PFSK-1 (cell line): Measurements from ENCODE around the gene SDK1.

Source experiments
- FOXP2 ChIP-seq: optimal IDR thresholded peaks from 2 replicates; pipeline ENCODE3; 2011; ENCODE audit warnings: borderline replicate concordance, control low read depth, inconsistent platforms; ENCODE audit not compliant: insufficient read depth; ENCODE audit errors: extremely low read length, extremely low read depth
- POLR2AphosphoS5 ChIP-seq: IDR thresholded peaks from 2 replicates; pipeline ENCODE4 v1.6.1; 2012; ENCODE audit warnings: low read depth, mild to moderate bottlenecking, control low read depth, low read length, moderate library complexity
- REST ChIP-seq, 2 experiments: IDR thresholded peaks; 2 replicates each; pipeline versions ENCODE4 v1.6.1 to v1.8.0; 2011 to 2012; ENCODE audit warnings: low read depth in 2 of 2, low read length in 2 of 2, control low read depth in 1 of 2, inconsistent platforms in 1 of 2, mild to moderate bottlenecking in 1 of 2, moderate library complexity in 1 of 2; ENCODE audit not compliant: insufficient read depth in 1 of 2
- SIN3A ChIP-seq: IDR thresholded peaks from 2 replicates; pipeline ENCODE4 v1.6.1; 2012; ENCODE audit warnings: mild to moderate bottlenecking, low read length, moderate library complexity, borderline replicate concordance; ENCODE audit not compliant: insufficient read depth
- TAF1 ChIP-seq: IDR thresholded peaks from 2 replicates; pipeline ENCODE4 v1.6.1; 2012; ENCODE audit warnings: low read length, control low read depth, borderline replicate concordance; ENCODE audit not compliant: insufficient read depth

SDK1 gene

DNA sequence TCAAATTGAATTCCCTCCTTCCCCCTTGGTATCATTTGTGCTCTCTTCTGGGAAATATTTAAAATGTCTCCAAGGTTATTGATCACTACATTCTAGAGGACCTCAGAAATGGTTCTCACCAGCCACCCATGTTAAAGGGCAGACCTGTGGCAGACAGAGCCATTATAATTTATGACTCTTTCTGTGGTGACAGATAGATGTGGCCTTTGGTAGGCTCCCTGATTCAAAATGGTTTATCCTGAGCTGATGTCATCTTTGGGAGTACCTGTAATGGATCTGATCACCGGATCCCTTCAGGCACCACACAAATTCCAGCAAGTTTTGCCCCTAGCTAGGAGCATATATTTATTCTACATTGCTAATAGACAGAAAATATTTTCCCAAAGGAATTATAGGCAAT, 267.5 kb downstream of the SDK1 start:
- TF ChIP-seq TAF1 (no peak), SIN3A (no peak), POLR2AphosphoS5 (no peak), FOXP2 (no peak), REST (IDR thresholded peaks at IDR 0.05; ENCODE audit: insufficient read depth in 1 of 2, low read depth in 2 of 2, low read length in 2 of 2) (no peak)

DNA sequence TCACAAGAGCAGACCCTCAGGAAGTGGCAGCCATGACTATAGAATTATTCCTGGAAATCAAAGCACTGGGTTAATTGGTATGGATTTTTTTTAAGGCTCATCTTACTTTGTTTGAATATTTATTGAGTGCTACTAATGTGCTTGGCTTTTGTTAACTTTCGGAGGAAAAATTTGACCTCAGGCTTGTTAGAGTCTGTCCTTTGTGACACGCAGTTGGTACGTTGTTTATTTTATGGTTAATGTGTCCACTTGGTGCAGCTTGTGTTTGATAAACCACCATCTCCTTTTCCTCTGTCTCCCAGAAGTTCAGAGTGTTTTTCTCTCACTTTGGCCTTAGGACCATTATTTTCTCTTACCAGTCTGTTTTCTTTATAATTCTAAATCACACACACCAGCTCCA, 268.6 kb downstream of the SDK1 start:
- TF ChIP-seq REST (IDR thresholded peaks at IDR 0.05; ENCODE audit: insufficient read depth in 1 of 2, low read depth in 2 of 2, low read length in 2 of 2) (no peak), FOXP2 (no peak), TAF1 (no peak), SIN3A (no peak), POLR2AphosphoS5 (no peak)

GRCh38 chr7:3573151-3573550, 272.1 kb downstream of the SDK1 start:
- TF ChIP-seq TAF1 (no peak), POLR2AphosphoS5 (no peak), SIN3A (no peak), REST (IDR thresholded peaks at IDR 0.05; ENCODE audit: insufficient read depth in 1 of 2, low read depth in 2 of 2, low read length in 2 of 2) (no peak), FOXP2 (no peak)

- TF ChIP-seq SIN3A (no peak), REST (IDR thresholded peaks at IDR 0.05; ENCODE audit: insufficient read depth in 1 of 2, low read depth in 2 of 2, low read length in 2 of 2) (no peak), TAF1 (no peak), FOXP2 (no peak), POLR2AphosphoS5 (no peak)
Measured at GRCh38 chr7:3574386-3574785, 273.3 kb downstream of the SDK1 start.
